IMR-90 (cell line): ENCODE data around the gene CABP1. TPM values are rescaled to one million over a fixed set of nuclear protein-coding genes. Genes with fewer than 3 reads are reported as not detected.

Experiments
- ATAC-seq: fragments of 200-7000 bp; cut with Tn5 transposase; 2 replicates; pipeline ENCODE4 v1.9.1; 2020; ENCODE audit warnings: low read depth, mild to moderate bottlenecking, moderate library complexity
- BruUV-seq: library from RNA; stranded (reverse); fragments of 400-500 nt; replicated peaks from 2 replicates; lab custom pipeline; 2021; lab: Mats Ljungman, UMichigan
- CTCF ChIA-PET: fragments of 300-600 bp; formaldehyde crosslinking; extraction: SDS; loops from one replicate; lab custom pipeline; 2021; ENCODE audit warnings: antibody characterized with exemption; lab: Yijun Ruan, JAX
- POLR2A ChIA-PET: fragments of 300-600 bp; sonication (Branson Sonifier 250); formaldehyde crosslinking; loops from one replicate; lab custom pipeline; 2022; ENCODE audit warnings: antibody characterized with exemption; ENCODE audit not compliant: unreplicated experiment; lab: Charles Lee
- DNase-seq: peaks from one replicate; pipeline ENCODE4 v3.0.0; 2013
- H2AFZ ChIP-seq: replicated peaks from 2 replicates; pipeline ENCODE3; 2013; ENCODE audit warnings: low read length, mild to moderate bottlenecking; ENCODE audit not compliant: poor library complexity
- H2AK5ac ChIP-seq: 2 replicates; pipeline ENCODE4 v1.6.1; 2013; ENCODE audit warnings: low read depth, low read length, inconsistent platforms
- H2AK9ac ChIP-seq: replicated peaks from 2 replicates; pipeline ENCODE3; 2013; ENCODE audit warnings: mild to moderate bottlenecking, low read depth, low read length, moderate library complexity; ENCODE audit not compliant: poor library complexity
- H2BK120ac ChIP-seq: 2 replicates; pipeline ENCODE4 v1.6.1; 2013; ENCODE audit warnings: low read depth, low read length, inconsistent platforms
- H2BK15ac ChIP-seq: 3 replicates; pipeline ENCODE4 v1.6.1; 2013; ENCODE audit warnings: low read depth, low read length, inconsistent platforms
- H2BK20ac ChIP-seq: 2 replicates; pipeline ENCODE4 v1.6.1; 2013; ENCODE audit warnings: low read depth, mild to moderate bottlenecking, inconsistent platforms, low read length, moderate library complexity
- H2BK5ac ChIP-seq: 2 replicates; pipeline ENCODE4 v1.6.1; 2013; ENCODE audit warnings: mild to moderate bottlenecking, low read depth, low read length, inconsistent platforms; ENCODE audit not compliant: poor library complexity, severe bottlenecking
- H3K14ac ChIP-seq: replicated peaks from 2 replicates; pipeline ENCODE4 v1.6.1; 2013; ENCODE audit warnings: low read depth, low read length, inconsistent platforms
- H3K18ac ChIP-seq: 2 replicates; pipeline ENCODE4 v1.6.1; 2013; ENCODE audit warnings: low read depth, low read length, control low read depth
- H3K23ac ChIP-seq: 2 replicates; pipeline ENCODE4 v1.6.1; 2013; ENCODE audit warnings: low read depth, low read length, inconsistent platforms
- H3K27ac ChIP-seq: 2 replicates; pipeline ENCODE4 v1.5.1; 2013; ENCODE audit warnings: mild to moderate bottlenecking, control low read depth, low read length; ENCODE audit not compliant: insufficient read depth
- H3K27me3 ChIP-seq: 2 replicates; pipeline ENCODE4 v1.6.1; 2013; ENCODE audit warnings: low read length; ENCODE audit not compliant: control insufficient read depth, insufficient read depth
- H3K36me3 ChIP-seq: 2 replicates; pipeline ENCODE4 v1.6.1; 2013; ENCODE audit warnings: low read length, mixed read lengths; ENCODE audit not compliant: control insufficient read depth, insufficient read depth
- H3K4ac ChIP-seq: 2 replicates; pipeline ENCODE4 v1.6.1; 2013; ENCODE audit warnings: low read depth, low read length, inconsistent platforms
- H3K4me1 ChIP-seq: 2 replicates; pipeline ENCODE4 v1.6.1; 2013; ENCODE audit warnings: low read length, mixed read lengths; ENCODE audit not compliant: control insufficient read depth, insufficient read depth
- H3K4me2 ChIP-seq: 2 replicates; pipeline ENCODE4 v1.6.1; 2013; ENCODE audit warnings: low read depth, mild to moderate bottlenecking, control low read depth, low read length, moderate library complexity
- H3K4me3 ChIP-seq: 2 replicates; pipeline ENCODE4 v1.5.1; 2013; ENCODE audit warnings: low read depth, mild to moderate bottlenecking, control low read depth, low read length, moderate library complexity; ENCODE audit not compliant: insufficient read depth
- H3K56ac ChIP-seq: 2 replicates; pipeline ENCODE4 v1.6.1; 2013; ENCODE audit warnings: low read length, inconsistent platforms; ENCODE audit not compliant: insufficient read depth; ENCODE audit errors: extremely low read depth
- H3K79me1 ChIP-seq, 2 experiments: 2 replicates each; pipeline ENCODE4 v1.6.1; 2013; ENCODE audit warnings: low read length in 2 of 2, inconsistent platforms in 1 of 2, low read depth in 1 of 2
- H3K9ac ChIP-seq: 2 replicates; pipeline ENCODE4 v1.6.1; 2013; ENCODE audit warnings: low read depth, low read length, control low read depth
- H3K9me1 ChIP-seq: 2 replicates; pipeline ENCODE4 v1.6.1; 2013; ENCODE audit warnings: low read length, inconsistent platforms; ENCODE audit not compliant: insufficient read depth
- H3K9me3 ChIP-seq: 2 replicates; pipeline ENCODE4 v1.6.1; 2013; ENCODE audit warnings: low read length; ENCODE audit not compliant: control insufficient read depth, insufficient read depth
- H4K20me1 ChIP-seq: 2 replicates; pipeline ENCODE4 v1.6.1; 2013; ENCODE audit warnings: low read length, inconsistent platforms; ENCODE audit not compliant: insufficient read depth
- H4K5ac ChIP-seq: 2 replicates; pipeline ENCODE4 v1.6.1; 2013; ENCODE audit warnings: mild to moderate bottlenecking, low read depth, low read length, control low read depth
- H4K8ac ChIP-seq, 2 experiments: 2 replicates each; pipeline ENCODE4 v1.6.1; 2013; ENCODE audit warnings: low read depth in 2 of 2, low read length in 2 of 2, control low read depth in 1 of 2, inconsistent platforms in 1 of 2
- H4K91ac ChIP-seq: 2 replicates; pipeline ENCODE4 v1.6.1; 2013; ENCODE audit warnings: low read depth, low read length, inconsistent platforms; ENCODE audit not compliant: insufficient read depth
- BHLHE40 ChIP-seq: fragments of 150-350 bp; IDR thresholded peaks from 2 replicates; pipeline ENCODE4 v1.6.1; 2016; ENCODE audit warnings: mild to moderate bottlenecking, low read depth, low read length
- CEBPB ChIP-seq: IDR thresholded peaks from 2 replicates; pipeline ENCODE4 v1.6.1; 2012; ENCODE audit warnings: low read depth, low read length, improper control_type of control experiment
- CHD1 ChIP-seq: IDR thresholded peaks from 2 replicates; pipeline ENCODE4 v1.6.1; 2012; ENCODE audit warnings: low read depth, low read length, improper control_type of control experiment
- FOS ChIP-seq: fragments of 150-350 bp; IDR thresholded peaks from 2 replicates; pipeline ENCODE4 v1.6.1; 2016; ENCODE audit warnings: low read depth, low read length
- MAFK ChIP-seq: IDR thresholded peaks from 2 replicates; pipeline ENCODE4 v1.6.1; 2012; ENCODE audit warnings: low read depth, low read length, improper control_type of control experiment
- MAZ ChIP-seq: IDR thresholded peaks from 2 replicates; pipeline ENCODE4 v1.6.1; 2012; ENCODE audit warnings: low read depth, mild to moderate bottlenecking, low read length, improper control_type of control experiment, moderate library complexity, borderline replicate concordance
- MXI1 ChIP-seq: IDR thresholded peaks from 2 replicates; pipeline ENCODE4 v1.6.1; 2012; ENCODE audit warnings: low read depth, mild to moderate bottlenecking, low read length, moderate library complexity, borderline replicate concordance
- NFE2L2 ChIP-seq: fragments of 150-350 bp; IDR thresholded peaks from 2 replicates; pipeline ENCODE4 v1.6.1; 2016; ENCODE audit warnings: low read depth, mild to moderate bottlenecking, low read length
- POLR2A ChIP-seq: IDR thresholded peaks from 2 replicates; pipeline ENCODE4 v1.6.1; 2012; ENCODE audit warnings: mild to moderate bottlenecking, low read depth, low read length
- RAD21 ChIP-seq: IDR thresholded peaks from 2 replicates; pipeline ENCODE4 v1.6.1; 2012; ENCODE audit warnings: low read length, improper control_type of control experiment
- RFX5 ChIP-seq: IDR thresholded peaks from 2 replicates; pipeline ENCODE4 v1.8.0; 2012; ENCODE audit warnings: low read depth, mild to moderate bottlenecking, low read length, moderate library complexity
- WGBS, 2 experiments: methylation state at CpG; one replicate each; pipeline versions ENCODE4 v1.1.5 to v1.1.7; 2013; ENCODE audit warnings: missing lambda C conversion rate in 2 of 2; ENCODE audit not compliant: insufficient read length in 1 of 2; ENCODE audit errors: extremely low coverage in 2 of 2; 5-methylcytosine and 5-hydroxymethylcytosine counted together
- dilution Hi-C: fragments of 300-500 bp; cut with HindIII; formaldehyde crosslinking; loops from one replicate; pipeline ENCODE4 v1.14.3; 2018; ENCODE audit warnings: low sequenced_read_pairs; ENCODE audit not compliant: unreplicated experiment
- in situ Hi-C: fragments of 300-500 bp; cut with MboI; formaldehyde crosslinking; loops from 3 replicates; pipeline ENCODE4 v1.14.3; 2019; ENCODE audit warnings: low sequenced_read_pairs, inconsistent platforms, mixed read lengths
- intact Hi-C: fragments of 100-400 bp; cut with micrococcal nuclease; formaldehyde crosslinking; loops from 2 replicates; pipeline ENCODE4 v1.10.0; 2022
- polyA plus RNA-seq, 3 experiments: library from polyadenylated mRNA; depleted of rRNA; stranded (reverse); fragments of >200 nt; gene quantifications; 2 replicates each; pipeline ENCODE4 v1.2.3, GENCODE V29; 2012; ENCODE audit warnings: low replicate concordance in 1 of 3
- total RNA-seq: library from RNA; depleted of rRNA; stranded (reverse); fragments of >200 nt; gene quantifications from 2 replicates; pipeline ENCODE4 v1.2.3, GENCODE V29; 2012
- TF ChIP-seq, protein P1 (sequence below): fragments of 150-350 bp; IDR thresholded peaks from 2 replicates; pipeline ENCODE4 v1.6.1; 2016; ENCODE audit warnings: low read depth, mild to moderate bottlenecking, low read length, moderate library complexity, borderline replicate concordance
- TF ChIP-seq, protein P2 (sequence below): fragments of 150-350 bp; IDR thresholded peaks from 2 replicates; pipeline ENCODE4 v1.6.1; 2017; ENCODE audit warnings: mild to moderate bottlenecking, antibody characterized with exemption, low read length, low read depth

The CABP1 gene
- total and polyA plus RNA-seq, 2 of the 4 experiments (the other 2 are of a cell fraction): 0.54 to 1.1 TPM

DNA sequence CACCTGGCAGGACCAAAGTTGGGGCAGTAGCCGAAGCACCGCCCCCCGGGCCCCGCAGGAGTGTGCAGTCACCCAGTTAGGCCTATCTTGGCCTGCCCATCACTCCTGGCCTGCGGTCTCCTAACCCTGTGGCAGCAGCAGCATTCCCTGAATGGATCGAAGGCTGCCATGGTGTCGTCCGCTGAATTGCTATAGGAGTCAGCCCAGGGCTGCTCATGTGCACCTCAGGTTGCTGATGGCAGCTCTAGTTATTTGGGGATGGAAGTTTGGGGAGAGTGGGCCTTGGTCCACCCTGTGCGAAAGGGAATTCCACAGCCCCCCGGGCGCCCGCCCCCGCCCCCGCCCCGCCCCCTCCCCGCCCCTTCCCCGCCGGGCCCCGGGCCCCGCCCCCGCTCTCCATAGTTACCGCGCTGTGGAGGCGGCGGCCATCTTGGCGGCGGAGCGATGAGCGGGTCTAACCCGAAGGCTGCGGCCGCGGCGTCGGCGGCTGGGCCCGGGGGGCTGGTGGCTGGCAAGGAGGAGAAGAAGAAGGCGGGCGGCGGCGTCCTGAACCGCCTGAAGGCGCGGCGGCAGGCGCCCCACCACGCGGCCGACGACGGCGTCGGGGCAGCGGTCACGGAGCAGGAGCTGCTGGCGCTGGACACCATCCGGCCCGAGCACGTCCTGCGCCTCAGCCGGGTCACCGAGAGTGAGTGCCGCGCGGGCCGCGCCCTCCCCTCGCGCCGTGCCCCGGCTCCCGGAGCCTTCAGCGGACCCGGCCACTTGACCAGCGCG, 69.8 kb downstream of the CABP1 start, which contains the start of gene UNC119B:
Gene UNC119B, plus strand, starts transcription at position 428 of the 774 bp plus-strand sequence. Its CDS starts 17 bp downstream, at position 445.
- peak within 1 kb of the TSS; percentile 67 for H3K4ac ChIP-seq
- H4K8ac ChIP-seq: peak within 1 kb of the TSS in 1 of 2 experiments; percentile 97; a peak in 3 of 4 replicates
- peak within 1 kb of the TSS; percentile 79 for H2BK5ac ChIP-seq
- no TSS peak for BruUV-seq
- H3K9me3 ChIP-seq: no peaks in the 10 kb centered on the region
- peaks cover 3% of the 10 kb centered on the region for H3K4me1 ChIP-seq
- H3K18ac ChIP-seq: no peak within 1 kb of the TSS
- H3K4me3 ChIP-seq: peak within 1 kb of the TSS; percentile 93
- H3K4me2 ChIP-seq: peak within 1 kb of the TSS; percentile 95
- peaks cover 10% of the 10 kb centered on the region for H3K36me3 ChIP-seq
- ChIA-PET POLR2A (interaction anchor here (0.6 kb wide), 2 partner anchors 53 to 60 kb away, joined by 4 to 11 read pairs; no protein-coding TSS in a partner anchor), CTCF (interaction anchor here (1.4 to 2.4 kb wide), 2 partner anchors 61 to 63 kb away, joined by 4 to 10 read pairs; no protein-coding TSS in a partner anchor)
- H4K5ac ChIP-seq: peak within 1 kb of the TSS; percentile 3; the same call in 1 of the 2 replicates
- no peak within 1 kb of the TSS for H2BK15ac ChIP-seq
- H3K9me1 ChIP-seq: peaks cover 8% of the 10 kb centered on the region
- intact Hi-C loops (loop anchor here (1.0 to 5.0 kb wide), 4 partner anchors 21 to 383 kb away; partner anchors contain the start of gene PLA2G1B), in situ Hi-C loops (loop anchor here (5.0 kb wide), 1 partner anchor 128 kb away; the partner anchor contains the start of gene POP5), dilution Hi-C loops (no loop called here)
- peak within 1 kb of the TSS; percentile 59 for H2AK5ac ChIP-seq
- peaks cover 20 to 34% of the 10 kb centered on the region in 2 experiments for H3K79me1 ChIP-seq
- peak within 1 kb of the TSS; percentile 77 for H3K9ac ChIP-seq
- peak within 1 kb of the TSS; percentile 99 for H2AFZ ChIP-seq
- 9% methylated on average over 7 of the region's 76 CpGs; no CpG with 5 or more reads in 1 of the 2 experiments for WGBS, 2 experiments
- peak within 1 kb of the TSS; percentile 70; the same call in 1 of the 2 replicates for H4K91ac ChIP-seq
- H2BK20ac ChIP-seq: no peak within 1 kb of the TSS
- H3K56ac ChIP-seq: peak within 1 kb of the TSS; percentile 57
- DNase-seq: peak; percentile 33
- H3K23ac ChIP-seq: peak within 1 kb of the TSS; percentile 99
- H2BK120ac ChIP-seq: peak within 1 kb of the TSS; percentile 24; the same call in 1 of the 2 replicates
- H3K27me3 ChIP-seq: no peaks in the 10 kb centered on the region
- H2AK9ac ChIP-seq: peak within 1 kb of the TSS; percentile 96
- H3K27ac ChIP-seq: peak within 1 kb of the TSS; percentile 83
- H4K20me1 ChIP-seq: peaks cover 5% of the 10 kb centered on the region; the same call in 1 of the 2 replicates
- peak; percentile 93 for ATAC-seq
- peak within 1 kb of the TSS; percentile 80 for H3K14ac ChIP-seq
- peak; percentile 39; the same call in 1 of the 2 replicates for TF ChIP-seq POLR2A
- no peak for TF ChIP-seq NFE2L2
- peak; percentile 78; the same call in 1 of the 2 replicates for TF ChIP-seq MXI1
- TF ChIP-seq, protein P1, sequence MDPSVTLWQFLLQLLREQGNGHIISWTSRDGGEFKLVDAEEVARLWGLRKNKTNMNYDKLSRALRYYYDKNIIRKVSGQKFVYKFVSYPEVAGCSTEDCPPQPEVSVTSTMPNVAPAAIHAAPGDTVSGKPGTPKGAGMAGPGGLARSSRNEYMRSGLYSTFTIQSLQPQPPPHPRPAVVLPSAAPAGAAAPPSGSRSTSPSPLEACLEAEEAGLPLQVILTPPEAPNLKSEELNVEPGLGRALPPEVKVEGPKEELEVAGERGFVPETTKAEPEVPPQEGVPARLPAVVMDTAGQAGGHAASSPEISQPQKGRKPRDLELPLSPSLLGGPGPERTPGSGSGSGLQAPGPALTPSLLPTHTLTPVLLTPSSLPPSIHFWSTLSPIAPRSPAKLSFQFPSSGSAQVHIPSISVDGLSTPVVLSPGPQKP: no peak
- TF ChIP-seq CEBPB: no peak
- TF ChIP-seq CHD1: 0 out of 2 replicates have a peak, but pooled peaks have one; percentile 23
- TF ChIP-seq RFX5: no peak
- no peak for TF ChIP-seq MAFK
- no peak for TF ChIP-seq RAD21
- TF ChIP-seq, protein P2, sequence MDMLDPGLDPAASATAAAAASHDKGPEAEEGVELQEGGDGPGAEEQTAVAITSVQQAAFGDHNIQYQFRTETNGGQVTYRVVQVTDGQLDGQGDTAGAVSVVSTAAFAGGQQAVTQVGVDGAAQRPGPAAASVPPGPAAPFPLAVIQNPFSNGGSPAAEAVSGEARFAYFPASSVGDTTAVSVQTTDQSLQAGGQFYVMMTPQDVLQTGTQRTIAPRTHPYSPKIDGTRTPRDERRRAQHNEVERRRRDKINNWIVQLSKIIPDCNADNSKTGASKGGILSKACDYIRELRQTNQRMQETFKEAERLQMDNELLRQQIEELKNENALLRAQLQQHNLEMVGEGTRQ: no peak
- TF ChIP-seq MAZ: 0 out of 2 replicates have a peak, but pooled peaks have one; percentile 11
- TF ChIP-seq BHLHE40: no peak
- no peak for TF ChIP-seq FOS
